Measurements from ENCODE around the gene CCL19.

CCL19 gene

GRCh38 chr9:34671307-34671706 lies 19.8 kb downstream of the CCL19 start:
- Histone ChIP-seq H3K9me3 (replicated peaks in 1 of 11) (peaks cover 7 to 24% (median 16%) of the 10 kb centered on the region in 11 experiments; a peak in 18 of 22 replicates), H3K27me3 (no peaks in the 10 kb centered on the region), H3K27ac (no peak overlapping the region), H3K4me3 (no peak overlapping the region), H3K4me1 (peaks cover 0 to under 1% (median 0%) of the 10 kb centered on the region in 10 experiments; a peak in 1 of 20 replicates), H4K20me1 (no peaks in the 10 kb centered on the region), H3K9ac (no peak overlapping the region), H3K36me3 (no peaks in the 10 kb centered on the region), H3K4me2 (no peak overlapping the region)
- TF ChIP-seq Cebpa-rat (IDR thresholded peaks at IDR 0.05) = no peak

DNA sequence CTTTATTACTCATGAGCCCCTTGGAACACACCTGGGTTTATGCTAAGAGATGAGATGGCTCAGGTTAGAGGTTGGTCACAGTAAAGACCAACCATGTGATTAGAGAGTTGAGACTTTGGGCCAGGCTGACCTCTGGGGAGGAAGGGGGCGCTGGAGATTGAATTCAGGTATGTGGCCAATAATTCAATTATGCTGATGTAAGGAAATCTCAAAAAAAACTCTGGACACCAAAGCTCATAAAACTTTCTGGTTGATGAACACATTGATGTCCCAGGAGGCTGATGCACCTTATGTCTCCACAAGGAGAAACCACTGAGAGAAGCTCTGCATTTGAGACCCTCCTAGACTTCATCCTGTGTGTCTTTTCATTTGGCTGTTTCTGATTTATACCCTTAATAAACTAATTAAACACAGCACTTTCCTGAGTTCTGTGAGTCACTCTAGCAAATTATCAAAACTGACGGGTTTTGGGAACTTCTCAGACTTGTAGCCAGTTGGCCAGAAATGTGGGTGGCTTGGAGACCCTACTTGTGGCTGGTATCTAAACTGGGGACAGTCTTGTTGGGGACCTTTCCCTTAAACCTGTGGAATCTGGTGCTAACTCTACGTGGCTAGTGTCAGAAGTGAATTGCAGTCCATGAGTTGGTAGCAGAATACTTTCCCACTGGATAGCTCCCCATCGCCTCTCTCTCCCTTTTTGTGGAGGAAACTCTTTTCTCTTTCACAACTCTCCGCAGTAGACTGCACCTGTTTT lies 21.1 kb downstream of the CCL19 start:
- no peaks in the 10 kb centered on the region for H3K36me3 ChIP-seq
- peaks cover 1 to 10% (median 9%) of the 10 kb centered on the region in 10 experiments for H3K4me1 ChIP-seq
- peaks cover 7 to 24% (median 16%) of the 10 kb centered on the region in 11 experiments; a peak in 18 of 22 replicates for H3K9me3 ChIP-seq (replicated peaks in 1 of 11)
- no peak overlapping the region for H3K9ac ChIP-seq
- H4K20me1 ChIP-seq = no peaks in the 10 kb centered on the region
- H3K27ac ChIP-seq = no peak overlapping the region
- H3K4me2 ChIP-seq = no peak overlapping the region
- H3K27me3 ChIP-seq = no peaks in the 10 kb centered on the region
- TF ChIP-seq Cebpa-rat (IDR thresholded peaks at IDR 0.05) = no peak
- H3K4me3 ChIP-seq = no peak overlapping the region

GRCh38 chr9:34665381-34666250 lies 25.5 kb downstream of the CCL19 start:
- peak overlapping the region; percentile 46 to 79 (median 75); a peak in 19 of 22 replicates for H3K9ac ChIP-seq
- TF ChIP-seq Cebpa-rat (IDR thresholded peaks at IDR 0.05) = no peak

DNA sequence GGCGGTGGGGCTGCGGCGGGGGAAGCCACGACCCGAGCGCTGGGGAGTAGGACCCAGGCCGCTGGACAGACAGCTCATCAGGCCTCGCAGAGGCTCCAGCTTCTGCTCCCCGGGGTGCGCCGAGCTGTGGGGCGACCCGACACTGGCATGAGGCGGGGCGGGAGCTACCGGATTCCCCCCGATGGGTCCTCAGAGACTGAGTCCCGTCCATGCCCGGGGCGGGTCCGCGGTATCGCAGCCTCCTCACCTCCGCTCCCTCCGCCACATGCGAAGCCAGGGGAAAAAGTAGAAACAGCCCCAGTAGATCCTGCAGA lies 26.1 kb downstream of the CCL19 start:
- TF ChIP-seq Cebpa-rat (IDR thresholded peaks at IDR 0.05) = no peak
- H3K9me3 ChIP-seq (replicated peaks in 1 of 11) = peaks cover 5 to 11% (median 9%) of the 10 kb centered on the region in 11 experiments; a peak in 17 of 22 replicates
- H3K27ac ChIP-seq = peak overlapping the region in 8 of 11 experiments; percentile 35 to 70 (median 49); a peak in 15 of 22 replicates
- peaks cover 0 to 7% (median 0%) of the 10 kb centered on the region in 11 experiments; a peak in 3 of 22 replicates for H3K36me3 ChIP-seq
- peaks cover 8 to 21% (median 15%) of the 10 kb centered on the region in 10 experiments for H3K4me1 ChIP-seq
- H3K4me2 ChIP-seq = peak overlapping the region; percentile 91 to 100 (median 98)
- H3K9ac ChIP-seq = peak overlapping the region; percentile 65 to 79 (median 74); a peak in 21 of 22 replicates
- H3K4me3 ChIP-seq = peak overlapping the region; percentile 55 to 72 (median 62)
- 0 out of 22 replicates have a peak, but pooled peaks cover 0 to 2% (median 0%) of the 10 kb centered on the region in 11 experiments for H4K20me1 ChIP-seq
- H3K27me3 ChIP-seq = no peaks in the 10 kb centered on the region

More at GRCh38 chr9:34665381-34666250, 25.5 kb downstream of the CCL19 start:
- Histone ChIP-seq H3K36me3 (peaks cover 0 to under 1% (median 0%) of the 10 kb centered on the region in 11 experiments; a peak in 2 of 22 replicates), H3K9me3 (replicated peaks in 1 of 11) (peaks cover 7 to 17% (median 13%) of the 10 kb centered on the region in 11 experiments; a peak in 18 of 22 replicates), H3K27ac (peak overlapping the region in 10 of 11 experiments; percentile 44 to 75 (median 66); a peak in 17 of 22 replicates), H3K4me3 (peak overlapping the region; percentile 58 to 72 (median 62)), H3K4me2 (peak overlapping the region; percentile 91 to 100 (median 98)), H4K20me1 (no peaks in the 10 kb centered on the region), H3K4me1 (peaks cover 8 to 21% (median 15%) of the 10 kb centered on the region in 10 experiments), H3K27me3 (no peaks in the 10 kb centered on the region)

GRCh38 chr9:34664281-34665066 lies 26.6 kb downstream of the CCL19 start:
- Histone ChIP-seq H3K27me3 (no peaks in the 10 kb centered on the region), H3K9ac (peak overlapping the region; percentile 65 to 79 (median 74); a peak in 21 of 22 replicates), H3K4me3 (peak overlapping the region; percentile 55 to 72 (median 62)), H3K36me3 (peaks cover 0 to 11% (median 0%) of the 10 kb centered on the region in 11 experiments; a peak in 4 of 22 replicates), H3K27ac (peak overlapping the region in 8 of 11 experiments; percentile 35 to 70 (median 49); a peak in 15 of 22 replicates), H3K4me2 (peak overlapping the region; percentile 91 to 100 (median 98)), H3K4me1 (peaks cover 8 to 21% (median 15%) of the 10 kb centered on the region in 10 experiments), H4K20me1 (0 out of 22 replicates have a peak, but pooled peaks cover 0 to 5% (median 0%) of the 10 kb centered on the region in 11 experiments), H3K9me3 (replicated peaks in 1 of 11) (peaks cover 0 to 6% (median 3%) of the 10 kb centered on the region in 11 experiments; a peak in 15 of 22 replicates)
- no peak for TF ChIP-seq Cebpa-rat (IDR thresholded peaks at IDR 0.05)

- no peak for TF ChIP-seq Cebpa-rat (IDR thresholded peaks at IDR 0.05)
- Histone ChIP-seq H3K27ac (no peak overlapping the region), H3K27me3 (no peaks in the 10 kb centered on the region), H3K9ac (no peak overlapping the region), H3K9me3 (replicated peaks in 1 of 11) (no peaks in the 10 kb centered on the region), H3K4me2 (no peak overlapping the region), H4K20me1 (0 out of 22 replicates have a peak, but pooled peaks cover 0 to 5% (median 0%) of the 10 kb centered on the region in 11 experiments), H3K4me3 (no peak overlapping the region), H3K36me3 (peaks cover 0 to 11% (median 0%) of the 10 kb centered on the region in 11 experiments; a peak in 4 of 22 replicates), H3K4me1 (peaks cover 8 to 21% (median 15%) of the 10 kb centered on the region in 10 experiments)
Measured at GRCh38 chr9:34663303-34663605, 27.8 kb downstream of the CCL19 start.

DNA sequence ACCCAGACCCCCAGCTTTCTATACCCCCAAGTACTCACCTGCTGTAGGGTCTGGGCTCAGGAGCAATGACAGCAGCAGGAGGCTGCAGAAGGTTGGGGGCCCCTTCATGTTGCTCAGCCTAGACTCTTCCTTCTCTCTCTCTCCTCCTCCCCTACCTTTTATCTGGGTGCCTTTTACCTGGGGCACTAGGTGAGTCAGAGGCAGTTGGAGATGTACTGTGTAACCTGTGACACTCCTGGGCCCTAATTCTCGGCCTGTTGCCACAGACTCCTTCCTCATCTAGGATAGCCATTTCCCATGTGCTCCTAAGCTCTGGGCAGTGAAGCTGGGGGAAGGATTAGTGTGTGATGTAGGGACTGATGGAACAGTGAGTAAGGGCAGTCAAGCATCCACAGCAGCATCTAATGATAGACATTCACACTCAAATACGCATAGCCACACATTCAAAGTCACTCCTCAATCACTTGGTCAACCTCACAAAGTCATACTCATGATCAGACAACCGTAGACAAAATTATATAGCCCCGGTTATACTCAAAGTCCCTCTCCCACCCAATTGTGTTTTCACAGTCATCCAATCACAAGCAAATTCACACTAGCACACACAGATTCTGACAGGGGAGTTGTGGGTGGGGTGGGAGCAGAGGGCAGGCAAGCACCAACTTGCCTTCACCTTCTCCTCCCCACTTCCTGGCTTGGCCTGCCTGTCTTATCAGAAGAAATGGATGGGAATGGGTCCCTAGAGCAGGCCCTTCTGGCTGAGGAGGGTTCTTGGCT lies 28.4 kb downstream of the CCL19 start, which contains the start of gene CCL27:
CCL27 (minus strand) TSS at position 132 of the 777 bp plus-strand sequence; CDS start at position 108, 24 bp downstream.
- Histone ChIP-seq H3K4me1 (peaks cover 8 to 21% (median 15%) of the 10 kb centered on the region in 10 experiments), H3K4me3 (no peak within 1 kb of the TSS), H3K36me3 (peaks cover 0 to 11% (median 0%) of the 10 kb centered on the region in 11 experiments; a peak in 4 of 22 replicates), H3K27me3 (no peaks in the 10 kb centered on the region), H4K20me1 (0 out of 22 replicates have a peak, but pooled peaks cover 0 to 5% (median 0%) of the 10 kb centered on the region in 11 experiments), H3K4me2 (no peak within 1 kb of the TSS), H3K27ac (no peak within 1 kb of the TSS), H3K9me3 (replicated peaks in 1 of 11) (no peaks in the 10 kb centered on the region), H3K9ac (no peak within 1 kb of the TSS)
- TF ChIP-seq Cebpa-rat (IDR thresholded peaks at IDR 0.05) = no peak

All from BLaER1 treated with 17β-estradiol and CSF1 and Interleukin-3, amounts not matched to agents 10 nM and 100 nM (cell line).